ENCODE measurements around the gene FBXL14.

DNA sequence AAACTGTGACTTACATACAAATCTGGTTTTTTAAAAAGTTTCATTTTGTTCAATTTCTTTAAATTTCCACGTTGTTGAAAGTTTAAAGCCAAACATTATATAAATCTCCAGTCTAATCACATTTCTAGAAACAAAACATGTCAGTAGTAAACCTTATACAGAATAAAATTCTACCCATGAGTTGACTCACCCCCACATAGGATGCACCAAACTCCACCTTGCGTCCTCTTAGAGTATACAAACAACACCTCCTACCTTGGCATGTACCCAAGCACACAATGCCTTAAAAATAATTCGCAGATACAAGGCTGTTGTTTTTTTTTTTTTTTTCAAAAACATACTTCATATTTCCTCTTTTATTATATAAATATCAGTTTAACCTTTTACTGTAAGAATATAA is 3.3 kb downstream of the FBXL14 start:
- TF ChIP-seq, protein P1, sequence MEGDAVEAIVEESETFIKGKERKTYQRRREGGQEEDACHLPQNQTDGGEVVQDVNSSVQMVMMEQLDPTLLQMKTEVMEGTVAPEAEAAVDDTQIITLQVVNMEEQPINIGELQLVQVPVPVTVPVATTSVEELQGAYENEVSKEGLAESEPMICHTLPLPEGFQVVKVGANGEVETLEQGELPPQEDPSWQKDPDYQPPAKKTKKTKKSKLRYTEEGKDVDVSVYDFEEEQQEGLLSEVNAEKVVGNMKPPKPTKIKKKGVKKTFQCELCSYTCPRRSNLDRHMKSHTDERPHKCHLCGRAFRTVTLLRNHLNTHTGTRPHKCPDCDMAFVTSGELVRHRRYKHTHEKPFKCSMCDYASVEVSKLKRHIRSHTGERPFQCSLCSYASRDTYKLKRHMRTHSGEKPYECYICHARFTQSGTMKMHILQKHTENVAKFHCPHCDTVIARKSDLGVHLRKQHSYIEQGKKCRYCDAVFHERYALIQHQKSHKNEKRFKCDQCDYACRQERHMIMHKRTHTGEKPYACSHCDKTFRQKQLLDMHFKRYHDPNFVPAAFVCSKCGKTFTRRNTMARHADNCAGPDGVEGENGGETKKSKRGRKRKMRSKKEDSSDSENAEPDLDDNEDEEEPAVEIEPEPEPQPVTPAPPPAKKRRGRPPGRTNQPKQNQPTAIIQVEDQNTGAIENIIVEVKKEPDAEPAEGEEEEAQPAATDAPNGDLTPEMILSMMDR (IDR thresholded peaks at IDR 0.05), result no peak
- no peak for TF ChIP-seq POLR2A (IDR thresholded peaks at IDR 0.05)
